HG03095 (cell line): Measurements from ENCODE around the gene GPX3.

Source experiments
- ATAC-seq: cut with Tn5 transposase; IDR thresholded peaks from one replicate; pipeline ENCODE4 v1.9.1; 2021; ENCODE audit warnings: moderate library complexity; ENCODE audit not compliant: unreplicated experiment

GPX3 gene

GRCh38 chr5:151012862-151013261, 7.5 kb upstream of the GPX3 start:
- no peak for ATAC-seq

GRCh38 chr5:151014680-151015343, 5.6 kb upstream of the GPX3 start:
- ATAC-seq, result no peak

GRCh38 chr5:151015974-151016587, 4.3 kb upstream of the GPX3 start:
- no peak for ATAC-seq

GRCh38 chr5:151016700-151017099, 3.7 kb upstream of the GPX3 start:
- ATAC-seq, result no peak

GRCh38 chr5:151017897-151018296, 2.5 kb upstream of the GPX3 start:
- ATAC-seq, result no peak

GRCh38 chr5:151018846-151019245, 1.5 kb upstream of the GPX3 start:
- ATAC-seq, result no peak

- no peak for ATAC-seq
Measured at GRCh38 chr5:151019331-151019730, 1.1 kb upstream of the GPX3 start.

- ATAC-seq, result no peak
Measured at GRCh38 chr5:151021746-151022145, 1.4 kb downstream of the GPX3 start.

- ATAC-seq, result no peak
Measured at GRCh38 chr5:151022511-151023018, 2.2 kb downstream of the GPX3 start.

- ATAC-seq, result no peak
Measured at GRCh38 chr5:151023047-151023615, 2.7 kb downstream of the GPX3 start.

GRCh38 chr5:151023651-151024050, 3.3 kb downstream of the GPX3 start:
- no peak for ATAC-seq

- ATAC-seq, result no peak
Measured at GRCh38 chr5:151024440-151025249, 4.3 kb downstream of the GPX3 start.

- no peak for ATAC-seq
Measured at GRCh38 chr5:151025250-151025606, 4.8 kb downstream of the GPX3 start.

- ATAC-seq, result no peak
Measured at GRCh38 chr5:151026088-151026487, 5.7 kb downstream of the GPX3 start.

GRCh38 chr5:151026679-151027078, 6.3 kb downstream of the GPX3 start:
- no peak for ATAC-seq

- no peak for ATAC-seq
Measured at GRCh38 chr5:151027961-151028479, 7.6 kb downstream of the GPX3 start.

GRCh38 chr5:151028717-151029116, 8.3 kb downstream of the GPX3 start:
- ATAC-seq, result no peak

GRCh38 chr5:151029179-151030055, 9.0 kb downstream of the GPX3 start:
- ATAC-seq, result no peak

- no peak for ATAC-seq
Measured at GRCh38 chr5:151030056-151030336, 9.6 kb downstream of the GPX3 start.

- ATAC-seq, result no peak
Measured at GRCh38 chr5:151030379-151030778, 10.0 kb downstream of the GPX3 start.

GRCh38 chr5:151031554-151031953, 11.2 kb downstream of the GPX3 start:
- ATAC-seq, result no peak
